Measurements from ENCODE around the gene CPSF2. TPM values are rescaled to one million over a fixed set of nuclear protein-coding genes. Genes with fewer than 3 reads are reported as not detected.
A peak's percentile ranks its signal among the peaks of the same experiment; 100 is the strongest.

Gene CPSF2
- 10 to 100 TPM; 19.1 to 33.5 (median 32.6) TPM for total RNA-seq

DNA sequence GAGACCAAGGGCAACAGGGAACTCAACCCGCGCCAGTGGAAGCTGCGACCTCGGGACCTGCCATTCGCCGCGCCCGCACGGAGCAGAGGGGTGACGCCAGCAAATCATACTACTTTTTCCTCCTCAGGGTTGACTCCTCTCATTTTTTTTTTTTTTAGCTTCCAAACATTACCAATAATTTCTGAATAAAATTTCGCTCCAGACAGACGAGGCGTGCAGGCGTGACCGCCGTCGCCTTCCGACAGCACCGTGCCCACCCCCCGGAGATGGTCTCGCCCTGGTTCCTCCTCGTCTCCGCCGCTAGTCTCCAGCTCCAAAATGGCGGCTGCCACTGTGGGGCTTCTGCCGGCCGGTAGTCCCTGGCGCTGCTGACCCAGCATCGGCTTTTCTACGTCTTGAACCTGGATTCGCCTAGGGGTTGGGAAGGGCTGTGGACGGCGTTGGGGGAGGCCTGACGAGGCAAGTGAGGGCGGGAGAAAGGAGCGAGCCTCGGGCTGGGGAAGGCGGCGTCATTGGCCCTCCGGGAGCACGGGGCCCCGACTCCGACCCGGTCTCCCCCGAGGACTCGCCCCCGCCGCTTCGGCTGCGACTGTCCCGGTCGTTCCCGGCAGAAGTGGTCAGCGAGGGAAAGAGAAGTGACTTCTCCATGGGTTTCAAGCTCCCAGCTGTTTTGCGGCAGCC is at the start of gene CPSF2, which contains the start of gene NDUFB1:
Gene CPSF2 (plus strand): TSS at position 300 of the 681 bp plus-strand sequence. CDS start 9,016 bp downstream, outside the sequence.
Gene NDUFB1 (minus strand): TSS at position 37 of the 681 bp plus-strand sequence. CDS start 4,069 bp downstream, outside the sequence.
- 0% methylated on average over 52 to 54 of the region's 55 CpGs for WGBS, 2 donors
- DNase-seq (ENCODE audit: low spot score in 2 of 2) = peak; percentile 75 to 96
- intact Hi-C loops (cut with DNase I; ENCODE audit: low total_unique reads) = no loop called here
- peak within 1 kb of the TSS; percentile 87 for H3K4me3 ChIP-seq (ENCODE audit: low read depth, poor library complexity, severe bottlenecking)
- TF ChIP-seq POLR2A (IDR thresholded peaks at IDR 0.05) = no peak
- TF ChIP-seq CTCF (IDR thresholded peaks at IDR 0.05) = peak in 1 of 3 donors; percentile 9

GRCh38 chr14:92074555-92074954 is 47.2 kb upstream of the CPSF2 start:
- intact Hi-C loops (cut with DNase I; ENCODE audit: low total_unique reads) = no loop called here
- DNase-seq (ENCODE audit: low spot score in 2 of 2) = no peak
- TF ChIP-seq POLR2A (IDR thresholded peaks at IDR 0.05) (no peak), CTCF (IDR thresholded peaks at IDR 0.05) (no peak)
- H3K4me3 ChIP-seq (ENCODE audit: low read depth, poor library complexity, severe bottlenecking) = no peak overlapping the region

- TF ChIP-seq POLR2A (IDR thresholded peaks at IDR 0.05) = no peak
- no peak for TF ChIP-seq CTCF (IDR thresholded peaks at IDR 0.05)
- DNase-seq (ENCODE audit: low spot score in 2 of 2) = no peak
- intact Hi-C loops (cut with DNase I; ENCODE audit: low total_unique reads) = no loop called here
- 87 to 90% methylated on average over 5 of the region's 5 CpGs for WGBS, 2 donors
- H3K4me3 ChIP-seq (ENCODE audit: low read depth, poor library complexity, severe bottlenecking) = no peak overlapping the region
Observed at GRCh38 chr14:92088494-92088893, 33.3 kb upstream of the CPSF2 start.

- WGBS, 2 donors = 41 to 47% methylated on average over 1 of the region's 1 CpG
- no peak for DNase-seq (ENCODE audit: low spot score in 2 of 2)
- intact Hi-C loops (cut with DNase I; ENCODE audit: low total_unique reads) = no loop called here
- no peak for TF ChIP-seq CTCF (IDR thresholded peaks at IDR 0.05)
- no peak for TF ChIP-seq POLR2A (IDR thresholded peaks at IDR 0.05)
- no peak overlapping the region for H3K4me3 ChIP-seq (ENCODE audit: low read depth, poor library complexity, severe bottlenecking)
Observed at GRCh38 chr14:92093320-92093719, 28.4 kb upstream of the CPSF2 start.

- no peak overlapping the region for H3K4me3 ChIP-seq (ENCODE audit: low read depth, poor library complexity, severe bottlenecking)
- intact Hi-C loops (cut with DNase I; ENCODE audit: low total_unique reads) = no loop called here
- TF ChIP-seq CTCF (IDR thresholded peaks at IDR 0.05) (no peak), POLR2A (IDR thresholded peaks at IDR 0.05) (no peak)
- no peak for DNase-seq (ENCODE audit: low spot score in 2 of 2)
Observed at GRCh38 chr14:92099802-92100201, 22.0 kb upstream of the CPSF2 start.
